Globus pallidus (tissue), 1 donor: ENCODE results near the gene FRMD4A.
"Not testable (repeated sequence)": the region's sequence is repeated elsewhere in the genome, so short reads cannot be mapped to it uniquely, and the experiment has no call there.

Source experiments
- DNase-seq: peaks from one replicate; pipeline ENCODE4 v3.0.0-alpha.2; 2015; ENCODE audit warnings: low spot score

FRMD4A gene

GRCh38 chr10:13984647-13985155 lies 346.0 kb downstream of the FRMD4A start:
- no peak for DNase-seq

GRCh38 chr10:13983035-13983434 lies 347.7 kb downstream of the FRMD4A start:
- DNase-seq: no peak

DNA sequence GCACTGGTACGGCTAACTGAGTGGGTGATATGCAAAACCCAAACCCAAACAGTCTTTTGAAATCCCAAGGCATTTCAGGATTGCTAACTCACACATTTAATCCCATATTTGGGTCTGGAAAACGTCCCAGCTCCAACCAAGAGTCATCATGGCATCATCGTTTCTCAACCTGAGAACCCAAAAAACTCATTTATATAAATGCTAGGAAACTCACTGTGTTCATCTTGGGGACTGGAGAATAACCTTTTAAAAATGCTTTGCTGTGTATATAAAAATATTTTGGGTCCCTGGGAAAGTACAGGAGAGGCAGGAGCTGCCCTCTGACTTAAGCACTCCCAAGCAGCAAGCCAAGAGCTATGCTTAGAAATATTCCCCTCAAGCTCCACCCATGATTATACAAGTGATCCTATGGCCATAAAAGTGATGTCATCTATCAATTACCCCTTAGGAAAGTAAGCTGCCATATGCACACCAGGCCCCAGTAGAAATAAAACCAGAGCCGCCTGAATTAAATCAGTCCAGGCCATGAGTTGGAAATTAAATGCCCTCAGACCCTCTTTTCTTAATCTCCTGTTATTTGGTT lies 352.1 kb downstream of the FRMD4A start:
- no peak for DNase-seq

- DNase-seq: no peak
Measured at GRCh38 chr10:13977861-13978532, 352.7 kb downstream of the FRMD4A start.

DNA sequence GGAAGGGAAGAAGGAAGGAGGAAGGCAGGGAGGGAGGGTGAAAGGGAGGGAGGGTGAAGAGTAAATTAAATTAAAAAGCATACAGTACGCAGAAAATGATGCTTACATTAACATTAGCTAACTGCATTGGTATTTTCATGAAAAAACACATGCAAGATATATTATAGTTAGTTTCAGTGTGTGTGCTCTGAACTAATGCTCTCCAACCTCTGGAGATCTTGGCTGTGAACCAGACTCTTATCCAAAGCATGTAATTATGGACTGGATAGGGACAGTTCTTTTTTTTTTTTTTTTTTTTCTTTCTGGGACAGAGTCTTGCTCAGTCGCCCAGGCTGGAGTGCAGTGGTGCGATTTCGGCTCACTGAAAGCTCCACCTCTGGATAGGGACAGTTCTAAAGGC lies 357.0 kb downstream of the FRMD4A start:
- DNase-seq: no peak

DNA sequence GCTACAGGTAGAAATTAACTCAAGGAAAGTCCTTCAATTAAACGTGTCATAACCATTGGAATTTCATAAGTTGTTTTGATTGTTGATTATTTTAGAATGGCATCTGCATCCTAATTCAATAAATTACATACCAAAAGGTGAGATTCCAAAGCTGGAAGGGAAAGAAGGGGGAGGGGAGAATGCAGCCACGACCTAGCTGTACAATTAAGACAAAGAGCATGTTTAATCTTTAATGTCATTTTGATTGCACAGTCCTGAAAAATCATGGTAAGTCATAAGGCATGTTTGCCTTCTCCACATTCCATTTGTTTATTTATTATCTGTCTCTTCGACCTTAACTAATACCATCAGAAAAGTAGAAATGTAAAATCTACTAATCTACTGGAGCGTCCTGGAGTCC lies 358.1 kb downstream of the FRMD4A start:
- DNase-seq: no peak

GRCh38 chr10:13971601-13972475 lies 358.9 kb downstream of the FRMD4A start:
- no peak for DNase-seq

GRCh38 chr10:13970957-13971353 lies 359.8 kb downstream of the FRMD4A start:
- no peak for DNase-seq

DNA sequence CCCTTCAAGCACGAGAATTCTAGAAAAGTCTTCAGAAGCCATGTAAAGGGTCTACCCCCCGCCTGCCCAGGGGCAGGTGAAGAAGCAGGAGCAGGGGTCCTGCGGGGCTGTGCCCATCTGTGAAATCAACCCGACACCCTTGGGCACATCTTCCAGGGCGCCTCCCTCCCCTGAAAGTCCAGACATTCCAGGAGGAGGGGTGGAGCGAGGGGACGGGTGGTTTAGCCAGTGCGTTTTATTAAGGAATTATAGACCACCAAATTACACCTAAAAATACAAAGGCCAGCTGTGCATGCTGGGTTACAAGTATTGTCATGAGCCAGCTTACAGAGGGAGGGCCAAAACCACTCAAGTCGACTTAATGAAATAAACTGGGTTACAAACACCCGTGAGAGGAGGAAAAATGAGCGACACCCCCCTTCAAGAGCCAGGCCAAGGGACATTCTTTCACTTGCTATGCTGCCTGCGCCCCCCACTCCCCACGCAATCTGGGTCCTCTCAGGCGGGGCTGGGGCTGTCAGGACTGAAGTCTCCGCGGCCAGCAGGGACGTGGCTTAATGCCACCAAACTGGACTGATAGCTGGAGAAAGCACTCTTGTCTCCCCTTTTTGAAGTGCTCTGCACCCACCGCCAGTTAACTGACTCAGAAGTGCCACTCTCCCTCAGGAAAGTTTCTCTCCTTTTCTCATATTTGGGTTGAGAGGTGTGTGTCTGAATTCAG lies 360.3 kb downstream of the FRMD4A start:
- DNase-seq: no peak

- DNase-seq: no peak
Measured at GRCh38 chr10:13969792-13970140, 361.0 kb downstream of the FRMD4A start.

DNA sequence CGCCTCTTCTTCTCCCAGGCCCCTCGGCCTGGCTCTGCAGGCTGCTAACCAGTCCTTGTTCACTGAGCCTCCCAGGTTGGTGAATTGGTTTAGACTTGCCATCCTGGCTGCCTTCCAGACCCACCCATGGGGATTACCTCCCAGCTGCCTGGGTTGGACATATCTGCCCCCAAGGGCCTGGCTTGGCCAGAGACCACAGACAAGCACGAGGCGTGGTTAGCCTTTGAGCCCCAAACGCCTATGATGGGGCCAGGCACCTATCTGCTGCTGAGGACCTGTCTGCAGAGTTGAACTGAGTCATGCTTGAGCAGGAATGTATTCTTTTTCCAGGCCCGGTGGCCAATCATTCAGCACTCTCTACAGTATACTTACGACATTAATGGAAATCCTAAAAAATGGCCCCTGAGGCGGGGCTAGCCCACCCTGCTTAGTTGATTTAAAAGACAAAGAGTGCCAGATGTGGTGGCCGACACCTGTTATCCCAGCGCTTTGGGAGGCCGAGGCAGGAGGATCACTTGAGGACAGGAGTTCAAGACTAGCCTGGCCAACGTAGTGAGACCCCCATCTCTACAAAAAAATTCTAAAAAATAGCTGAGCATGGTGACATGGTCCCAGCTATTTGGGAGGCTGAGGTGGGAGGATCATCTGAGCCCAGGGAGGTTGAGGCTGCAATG lies 361.5 kb downstream of the FRMD4A start:
- DNase-seq: no peak

DNA sequence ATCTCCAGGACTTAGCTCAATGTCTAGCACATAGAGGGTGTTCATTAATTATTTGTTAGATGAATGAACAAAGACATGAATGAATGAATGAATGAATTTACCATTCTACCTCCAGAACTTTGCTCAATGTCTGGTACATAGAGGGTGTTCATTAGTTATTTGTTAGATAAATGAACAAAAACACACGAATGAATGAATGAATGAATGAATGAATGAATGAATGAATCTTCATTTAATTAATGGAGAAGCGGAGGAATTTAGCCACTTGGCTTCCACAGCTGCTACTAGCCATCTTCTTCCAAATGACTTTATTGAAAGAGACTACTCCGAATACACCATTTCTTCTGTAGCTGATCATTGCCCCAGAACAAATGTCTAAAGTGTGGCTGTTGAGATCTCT lies 368.9 kb downstream of the FRMD4A start:
- no peak for DNase-seq

DNA sequence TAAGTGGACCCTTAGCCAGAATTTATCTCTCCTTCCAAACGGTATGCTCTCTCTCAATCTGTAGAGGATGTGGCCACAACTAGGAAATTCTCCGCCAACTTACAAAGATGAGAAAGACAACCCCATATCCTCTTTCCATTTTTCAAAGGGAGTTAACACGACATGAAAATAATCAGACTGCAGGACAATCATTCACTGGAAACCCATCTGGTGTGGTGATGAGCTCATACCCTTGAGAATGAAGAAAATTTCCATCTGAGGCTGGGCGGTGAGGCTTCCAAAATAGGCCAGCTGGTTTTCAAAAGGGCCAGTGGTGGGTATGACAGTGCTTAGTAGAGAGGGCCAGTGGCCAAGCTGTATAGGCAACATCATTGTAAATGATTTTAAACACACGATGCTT lies 369.6 kb downstream of the FRMD4A start:
- no peak for DNase-seq

GRCh38 chr10:13960603-13961002 lies 370.1 kb downstream of the FRMD4A start:
- no peak for DNase-seq

GRCh38 chr10:13959443-13960359 lies 371.0 kb downstream of the FRMD4A start:
- no peak for DNase-seq

- no peak for DNase-seq
Measured at GRCh38 chr10:13957856-13958255, 372.9 kb downstream of the FRMD4A start.

DNA sequence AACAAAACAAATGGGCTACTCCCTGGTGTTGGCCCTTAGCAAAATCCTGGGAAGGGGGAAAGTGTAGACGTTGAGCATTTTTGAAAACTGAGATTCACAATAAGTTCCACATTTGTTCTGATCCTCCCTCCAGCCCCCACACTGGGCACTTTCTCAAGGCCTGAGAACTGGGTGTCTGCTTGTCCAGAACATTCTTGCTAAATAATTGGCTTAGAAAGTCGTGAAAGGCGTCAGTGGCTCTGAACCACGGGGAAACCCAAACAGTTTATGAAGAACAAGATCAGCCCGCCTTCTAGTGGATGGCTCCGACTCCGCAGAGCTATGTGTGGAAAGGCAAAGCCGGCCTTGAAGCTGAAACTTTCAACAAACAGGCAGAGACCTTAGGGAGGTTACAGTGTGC lies 373.9 kb downstream of the FRMD4A start:
- peak; percentile 60 for DNase-seq

GRCh38 chr10:13955409-13956068 lies 375.2 kb downstream of the FRMD4A start:
- DNase-seq: no peak

- DNase-seq: not testable (repeated sequence)
Measured at GRCh38 chr10:13954195-13954594, 376.5 kb downstream of the FRMD4A start.

- no peak for DNase-seq
Measured at GRCh38 chr10:13953371-13953770, 377.4 kb downstream of the FRMD4A start.
